ENCODE results near the gene ZNF568.

Gene ZNF568

GRCh38 chr19:36915992-36916830 lies at the start of gene ZNF568, which contains the start of gene ZNF829:
TSS of gene ZNF568 (plus strand) at chr19:36916332. CDS start at chr19:36922771, 6,439 bp downstream.
TSS of gene ZNF829 (minus strand) at chr19:36916291. CDS start at chr19:36915167, 1,124 bp downstream.
- DNase-seq: peak; percentile 86

- DNase-seq: no peak
Measured at GRCh38 chr19:36876993-36877938, 38.9 kb upstream of the ZNF568 start.

- DNase-seq: no peak
Measured at GRCh38 chr19:36891768-36892357, 24.3 kb upstream of the ZNF568 start.

- no peak for DNase-seq
Measured at GRCh38 chr19:36894849-36895383, 21.2 kb upstream of the ZNF568 start.

- DNase-seq: no peak
Measured at GRCh38 chr19:36898422-36898821, 17.7 kb upstream of the ZNF568 start.

- DNase-seq: no peak
Measured at GRCh38 chr19:36916991-36917390, 859 bp downstream of the ZNF568 start.

GRCh38 chr19:36918090-36918489 lies 2.0 kb downstream of the ZNF568 start:
- no peak for DNase-seq

- DNase-seq: no peak
Measured at GRCh38 chr19:36931684-36932083, 15.6 kb downstream of the ZNF568 start.

- DNase-seq: no peak
Measured at GRCh38 chr19:36939153-36939552, 23.0 kb downstream of the ZNF568 start.

- DNase-seq: no peak
Measured at GRCh38 chr19:36950335-36951119, 34.4 kb downstream of the ZNF568 start.

GRCh38 chr19:36962346-36962745 lies 46.2 kb downstream of the ZNF568 start:
- no peak for DNase-seq

GRCh38 chr19:36963280-36963679 lies 47.1 kb downstream of the ZNF568 start:
- DNase-seq: no peak

- no peak for DNase-seq
Measured at GRCh38 chr19:36972571-36972970, 56.4 kb downstream of the ZNF568 start.

GRCh38 chr19:36973021-36973843 lies 57.1 kb downstream of the ZNF568 start:
- DNase-seq: peak; percentile 59

- no peak for DNase-seq
Measured at GRCh38 chr19:36973844-36974195, 57.7 kb downstream of the ZNF568 start.

- no peak for DNase-seq
Measured at GRCh38 chr19:36986131-36986530, 70.0 kb downstream of the ZNF568 start.

- no peak for DNase-seq
Measured at GRCh38 chr19:36986601-36987000, 70.5 kb downstream of the ZNF568 start.

GRCh38 chr19:36987091-36987490 lies 71.0 kb downstream of the ZNF568 start:
- no peak for DNase-seq

- DNase-seq: no peak
Measured at GRCh38 chr19:36997152-36997842, 81.2 kb downstream of the ZNF568 start.

GRCh38 chr19:36997843-36998235 lies 81.7 kb downstream of the ZNF568 start:
- no peak for DNase-seq

- no peak for DNase-seq
Measured at GRCh38 chr19:36999313-36999712, 83.2 kb downstream of the ZNF568 start.
